ENCODE results near the gene PRKAA1.
"Not testable (repeated sequence)": the region's sequence is repeated elsewhere in the genome, so short reads cannot be mapped to it uniquely, and the experiment has no call there.

The PRKAA1 gene

DNA sequence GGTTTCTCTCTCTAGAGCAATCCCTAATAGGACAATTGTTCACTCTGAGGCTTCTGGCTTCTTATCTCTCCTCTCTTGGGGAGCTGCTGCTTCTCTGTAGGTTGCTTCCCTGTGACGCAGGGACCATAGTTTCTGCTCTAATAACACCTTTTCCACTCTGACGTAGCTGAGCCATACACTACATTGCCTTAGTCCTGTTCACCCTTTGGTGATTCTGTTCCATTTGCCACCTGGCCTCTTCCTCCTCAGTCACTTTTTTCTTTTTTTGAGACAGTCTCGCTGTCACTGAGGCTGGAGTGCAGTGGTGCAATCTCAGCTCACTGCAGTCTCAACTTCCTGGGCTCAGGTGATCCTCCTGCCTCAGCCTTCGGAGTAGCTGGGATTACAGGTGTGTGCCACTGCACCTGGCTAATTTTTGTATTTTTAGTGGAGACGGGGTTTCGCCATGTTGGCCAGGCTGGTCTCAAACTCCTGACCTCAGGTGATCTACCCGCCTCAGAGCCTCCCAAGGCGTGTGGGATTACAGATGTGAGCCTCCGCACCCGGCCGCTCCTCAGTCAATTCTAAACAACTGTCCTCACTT, 27.4 kb upstream of the PRKAA1 start:
- peak in 1 of 2 experiments; percentile 25 for DNase-seq

DNA sequence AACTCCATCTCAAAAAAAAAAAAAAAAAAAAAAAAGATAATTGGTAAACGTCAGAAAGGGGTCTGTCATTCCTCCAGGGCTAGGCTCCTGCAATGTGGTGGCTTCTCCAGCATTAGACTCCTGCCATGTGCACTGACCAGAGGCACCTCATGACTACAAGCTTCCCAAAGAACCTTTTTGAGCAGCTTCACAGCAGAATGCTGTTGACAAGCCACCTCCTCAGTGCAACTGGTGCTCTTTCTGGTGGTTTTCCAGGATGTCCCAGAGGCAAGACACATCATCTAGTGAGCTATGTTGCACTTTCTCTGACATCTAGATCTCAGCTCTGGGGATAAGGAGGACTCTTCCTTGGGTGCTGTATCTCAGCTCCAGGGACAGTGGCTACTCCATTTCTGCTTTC, 25.3 kb upstream of the PRKAA1 start:
- no peak for DNase-seq

DNA sequence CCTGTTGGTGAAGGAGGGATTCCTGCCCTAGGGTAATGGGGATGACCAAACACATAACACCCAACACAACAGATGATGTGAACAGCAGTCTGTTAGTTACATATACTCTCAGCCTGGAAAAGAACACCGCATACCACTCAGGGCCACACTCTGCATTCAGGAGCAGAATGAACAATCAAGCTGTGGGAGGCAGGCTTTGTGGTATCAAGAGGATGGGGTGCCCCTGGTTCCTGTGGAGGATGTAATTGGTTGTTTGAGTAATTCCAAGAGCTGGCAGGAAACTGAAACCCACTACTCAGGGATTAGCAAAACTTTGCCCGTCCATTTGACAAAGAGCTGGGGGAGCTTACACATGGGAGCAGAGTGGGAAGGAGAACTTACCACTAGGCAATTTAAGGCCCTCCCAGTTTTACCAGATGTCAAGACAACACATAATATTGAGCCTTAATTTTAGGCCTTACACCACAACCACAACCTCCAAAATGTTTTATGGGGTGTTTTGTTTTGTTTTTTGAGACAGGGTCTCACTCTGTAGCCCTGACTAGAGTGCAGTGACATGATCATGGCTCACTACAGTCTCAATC, 15.6 kb upstream of the PRKAA1 start:
- DNase-seq = peak; percentile 25 to 26

DNA sequence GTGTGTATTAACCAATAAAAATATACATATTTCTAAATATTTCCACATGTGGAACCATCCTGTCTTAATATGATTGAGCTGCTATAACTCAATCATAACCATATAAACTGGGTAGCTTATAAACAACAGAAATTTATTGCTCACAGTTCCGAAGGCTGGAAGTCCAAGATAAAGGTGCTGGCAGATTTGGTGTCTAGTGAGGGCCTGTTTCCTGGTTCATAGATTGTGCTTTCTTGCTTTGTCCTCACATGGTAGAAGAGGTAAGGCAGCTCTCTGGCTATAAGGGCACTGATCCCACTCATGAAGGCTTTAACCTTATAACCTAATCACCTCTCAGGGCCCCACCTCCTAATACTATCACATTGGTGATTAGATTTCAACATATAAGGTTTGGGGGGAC, 14.0 kb upstream of the PRKAA1 start:
- DNase-seq = no peak

DNA sequence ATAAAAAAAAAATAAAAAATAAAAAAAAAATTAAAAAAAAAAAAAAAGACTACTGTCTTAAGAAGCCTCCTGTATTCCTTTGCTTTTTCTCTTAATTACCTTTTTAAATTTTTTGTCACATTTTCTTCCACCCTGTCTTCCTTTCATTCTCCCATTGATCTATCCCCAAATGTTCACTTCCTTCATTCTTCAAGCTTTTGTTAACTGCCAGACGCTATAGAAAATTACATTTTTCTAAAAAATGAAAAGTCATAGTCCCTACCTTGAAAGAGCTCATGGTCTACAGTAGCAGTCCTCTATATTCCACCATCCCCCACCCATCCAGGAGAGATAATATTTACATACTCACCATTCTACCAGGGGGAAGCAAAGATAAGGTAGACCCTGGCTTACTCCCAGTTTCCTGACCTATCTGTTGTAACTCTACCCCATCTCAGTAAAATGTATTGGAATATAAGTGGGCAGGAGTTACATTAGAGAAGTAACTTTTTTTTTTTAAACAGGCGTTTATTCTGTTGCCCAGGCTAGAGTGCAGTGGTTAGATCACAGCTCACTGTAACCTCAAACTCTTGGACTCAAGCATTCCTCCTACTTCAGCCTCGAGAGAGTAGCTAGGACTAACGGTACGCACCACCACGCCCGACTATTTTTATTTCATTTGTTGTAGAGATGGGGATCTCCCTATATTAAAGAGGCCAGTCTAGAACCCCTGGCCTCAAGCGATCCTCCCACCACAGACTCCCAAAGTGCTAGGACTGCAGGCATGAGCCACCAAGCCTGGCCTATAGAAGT, 3.8 kb upstream of the PRKAA1 start:
- DNase-seq = no peak

DNA sequence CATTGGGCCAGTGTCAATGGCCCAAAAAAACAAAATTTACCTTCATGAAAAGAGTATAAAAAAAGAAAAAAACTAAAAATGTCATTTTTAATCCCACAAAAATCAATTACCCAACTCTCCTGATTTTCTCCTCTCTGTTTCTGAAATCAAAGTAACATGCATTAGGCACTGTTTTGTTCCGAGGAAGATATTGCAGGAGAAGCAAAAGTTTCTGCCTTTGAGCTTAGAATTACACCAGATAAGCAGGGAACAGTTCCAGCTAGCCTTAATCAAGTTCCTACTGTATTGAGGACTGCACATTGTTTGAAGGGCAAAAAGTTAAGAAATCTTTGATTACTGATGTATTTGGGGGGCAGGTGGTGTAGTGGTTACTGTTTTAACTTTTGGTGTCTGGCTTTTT, 1.1 kb upstream of the PRKAA1 start:
- no peak for DNase-seq

DNA sequence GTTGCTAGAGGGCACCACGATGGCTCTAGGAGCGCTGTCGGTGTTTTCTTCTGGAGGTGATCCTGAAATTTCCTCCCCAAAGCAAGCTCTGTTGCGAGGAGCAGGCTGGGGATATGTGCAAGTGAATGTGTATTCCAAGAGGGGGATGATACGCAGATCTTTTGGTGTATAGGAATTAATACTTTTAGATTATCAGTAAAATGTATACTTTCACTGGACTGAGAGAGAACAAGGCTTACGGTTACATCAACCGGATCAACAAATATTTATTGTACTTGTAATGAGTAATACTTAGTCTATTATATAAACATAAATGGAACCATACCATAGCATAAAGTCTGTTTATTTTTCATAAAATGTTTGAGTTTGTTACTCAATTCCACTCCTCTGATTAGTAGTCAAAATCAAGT, 632 bp upstream of the PRKAA1 start:
- DNase-seq = peak in 1 of 2 experiments; percentile 44

DNA sequence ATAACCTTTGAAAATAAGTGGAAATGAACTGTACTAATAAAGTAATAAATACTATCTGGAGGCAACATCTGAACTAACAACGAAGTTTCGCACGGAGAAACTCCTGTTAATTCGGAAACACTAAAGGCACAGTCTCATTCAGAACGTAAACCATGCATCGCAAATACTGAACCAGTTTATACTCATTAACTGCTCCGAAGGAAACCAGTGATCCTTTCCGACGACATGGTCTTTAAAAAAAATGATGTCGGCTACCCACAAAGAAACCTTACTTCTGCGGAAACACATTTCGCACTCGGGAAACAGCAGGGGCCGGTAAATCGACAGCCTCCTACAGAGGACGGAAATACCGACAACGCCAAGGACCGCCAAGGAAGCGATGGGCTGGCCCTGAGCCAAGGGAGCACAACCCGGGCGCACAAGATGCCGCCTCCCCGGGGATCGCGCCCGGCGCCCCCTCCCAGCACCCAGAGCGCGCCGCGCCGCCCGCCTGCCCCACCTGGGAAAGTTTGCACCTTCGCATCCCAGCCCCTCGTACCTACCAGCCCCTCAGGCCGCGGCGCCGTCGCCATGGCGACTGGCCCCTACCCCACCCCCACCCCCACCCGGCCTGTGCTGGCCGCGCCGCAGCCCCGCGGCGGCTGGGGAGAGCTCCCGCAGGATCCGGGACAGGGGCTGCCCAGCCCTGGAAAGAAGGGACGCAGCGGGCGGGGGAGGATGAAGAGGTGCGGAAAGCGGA, 732 bp downstream of the PRKAA1 start:
- DNase-seq = peak; percentile 91 to 92

DNA sequence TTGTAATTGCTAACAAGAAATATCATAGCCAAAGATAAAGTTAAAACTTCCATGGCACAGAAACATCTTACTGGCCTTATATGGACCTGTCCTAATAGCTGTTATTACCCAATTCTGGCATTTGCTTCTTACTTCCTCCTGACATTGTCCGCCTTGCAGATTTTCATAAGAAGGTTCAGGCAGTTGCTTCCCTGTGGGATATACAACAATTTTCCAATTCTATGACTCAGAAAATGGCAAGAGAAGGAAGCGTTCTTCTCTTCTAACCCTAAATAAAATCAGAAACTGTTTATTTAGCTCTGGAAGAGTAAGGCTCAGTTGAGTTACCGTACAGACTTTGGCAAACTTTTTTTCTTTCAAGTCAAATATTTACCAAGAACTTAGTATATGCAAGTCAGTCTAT, 1.7 kb downstream of the PRKAA1 start:
- DNase-seq = peak; percentile 49

DNA sequence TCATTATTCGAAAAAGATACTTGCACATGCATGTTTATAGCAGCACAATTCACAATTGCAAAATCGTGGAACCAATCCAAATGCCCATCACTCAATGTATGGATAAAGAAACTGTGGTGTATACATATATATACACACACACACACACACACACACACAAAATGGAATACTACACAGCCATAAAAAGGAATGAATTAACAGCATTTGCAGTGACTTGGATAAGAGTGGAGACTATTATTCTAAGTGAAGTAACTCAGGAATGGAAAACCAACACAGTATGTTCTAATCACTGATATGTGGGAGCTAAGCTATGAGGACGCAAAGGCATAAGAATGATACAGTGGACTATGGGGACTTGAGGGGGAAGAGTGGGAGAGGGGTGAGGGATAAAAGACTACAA, 3.3 kb downstream of the PRKAA1 start:
- not testable (repeated sequence) for DNase-seq

DNA sequence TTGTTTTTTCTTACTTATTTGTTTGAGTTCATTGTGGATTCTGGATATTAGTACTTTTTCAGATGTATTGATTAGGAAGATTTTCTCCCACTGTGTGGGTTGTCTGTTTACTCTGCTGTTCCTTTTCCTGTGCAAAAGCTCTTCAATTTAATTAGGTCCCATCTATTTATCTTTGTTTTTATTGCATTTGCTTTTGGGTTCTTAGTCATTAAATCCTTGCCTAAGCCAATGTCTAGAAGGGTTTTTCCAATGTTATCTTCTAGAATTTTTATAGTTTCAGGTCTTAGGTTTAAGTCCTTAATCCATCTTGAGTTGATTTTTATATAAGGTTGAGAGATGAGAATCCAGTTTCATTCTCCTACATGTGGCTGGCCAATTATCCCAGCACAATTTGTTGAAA, 3.8 kb downstream of the PRKAA1 start:
- not testable (repeated sequence) for DNase-seq

DNA sequence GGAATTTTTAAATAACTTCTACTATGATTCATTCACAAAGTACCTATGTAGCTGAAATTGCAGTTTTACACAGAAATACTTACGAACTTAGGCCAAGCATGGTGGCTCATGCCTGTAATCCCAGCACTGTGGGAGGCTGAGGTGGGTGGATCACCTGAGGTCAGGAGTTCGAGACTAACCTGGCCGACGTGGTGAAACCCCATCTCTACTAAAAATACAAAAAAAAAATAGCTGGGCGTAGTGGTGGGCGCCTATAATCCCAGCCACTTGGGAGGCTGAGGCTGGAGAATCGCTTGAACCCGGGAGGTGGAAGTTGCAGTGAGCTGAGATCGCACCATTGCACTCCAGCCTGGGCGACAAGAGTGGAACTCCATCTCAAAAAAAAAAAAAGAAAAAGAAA, 5.5 kb downstream of the PRKAA1 start:
- DNase-seq = not testable (repeated sequence)

DNA sequence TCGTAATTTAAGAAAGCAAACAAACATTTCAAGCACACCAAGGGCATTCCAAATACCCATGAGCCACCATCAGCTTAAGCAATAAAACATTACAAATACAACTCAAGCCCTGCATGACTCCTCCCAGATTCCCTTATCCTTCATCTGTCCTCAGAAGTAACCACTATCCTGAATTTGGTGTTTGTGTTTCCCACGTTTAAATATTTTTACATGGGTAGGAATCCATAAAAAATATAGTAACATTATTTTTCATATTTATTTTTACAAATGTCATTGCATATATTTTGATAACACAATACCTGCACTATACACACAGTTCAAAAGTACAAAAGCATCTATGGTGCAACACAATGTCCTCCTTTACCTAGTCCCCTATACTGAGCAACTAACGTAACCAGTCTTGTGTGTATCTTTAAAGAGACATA, 6.4 kb downstream of the PRKAA1 start:
- DNase-seq = no peak

DNA sequence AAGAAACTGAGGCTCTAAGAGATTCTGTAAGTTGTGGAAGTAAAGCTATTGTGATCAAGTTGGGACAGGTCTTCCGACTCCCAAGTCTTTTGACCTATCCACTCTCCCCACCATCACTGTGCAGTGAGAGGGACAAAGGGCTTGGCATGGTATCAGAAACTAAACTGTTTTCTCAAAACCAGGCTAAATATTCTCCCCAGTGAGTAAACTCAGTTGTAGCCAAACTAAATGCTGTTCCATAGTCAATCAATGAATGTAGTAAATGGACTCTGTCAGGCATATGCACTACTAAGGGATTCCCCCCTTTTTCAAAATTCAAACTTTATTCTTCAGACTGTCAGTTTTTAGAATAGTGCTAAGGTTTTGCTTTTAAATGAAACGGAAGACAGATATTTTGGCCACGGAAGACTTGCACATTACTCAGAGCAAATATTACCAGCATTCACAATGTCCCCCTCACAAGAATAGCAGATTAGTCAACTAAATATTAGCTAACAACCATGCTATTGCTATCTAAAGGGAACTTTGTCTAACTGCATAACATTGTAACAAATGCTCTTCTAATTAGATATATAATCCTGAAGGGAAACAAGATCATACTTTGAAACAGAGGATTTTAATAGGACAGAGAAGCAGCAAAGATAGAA, 7.1 kb downstream of the PRKAA1 start:
- no peak for DNase-seq

DNA sequence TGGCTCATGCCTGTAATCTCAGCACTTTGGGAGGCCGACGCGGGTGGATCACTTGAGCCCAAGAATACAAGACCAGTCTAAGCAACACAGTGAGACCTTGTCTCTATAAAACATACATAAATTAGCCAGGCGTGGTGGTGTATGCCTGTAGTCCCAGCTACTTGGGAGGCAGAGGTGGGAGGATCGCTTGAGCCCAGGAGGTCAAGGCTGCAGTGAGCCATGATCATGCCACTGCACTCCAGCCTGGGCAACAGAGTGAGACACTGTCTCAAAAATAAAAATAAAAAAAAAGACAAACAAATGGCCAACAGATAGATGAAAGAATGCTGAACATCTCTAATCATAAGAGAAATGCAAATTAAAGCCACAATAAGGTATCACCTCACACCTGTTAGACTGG, 9.2 kb downstream of the PRKAA1 start:
- not testable (repeated sequence) for DNase-seq

DNA sequence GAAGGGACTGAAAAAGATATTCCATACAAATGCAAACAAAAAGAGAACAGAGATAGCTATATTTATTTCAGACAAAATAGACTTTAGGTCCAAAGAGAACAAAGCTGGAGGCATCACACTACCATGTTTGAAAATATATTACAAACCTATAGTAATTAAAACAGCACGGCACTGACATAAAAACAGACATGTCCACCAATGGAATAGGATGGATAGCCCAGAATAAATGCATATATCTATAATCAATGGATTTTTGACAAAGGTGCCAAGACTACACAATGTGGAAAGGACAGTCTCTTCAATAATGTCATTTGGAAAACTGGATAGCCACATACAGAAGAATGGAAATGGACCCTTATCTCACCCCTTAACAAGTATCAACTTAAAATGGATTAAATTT, 10.2 kb downstream of the PRKAA1 start:
- no peak for DNase-seq

DNA sequence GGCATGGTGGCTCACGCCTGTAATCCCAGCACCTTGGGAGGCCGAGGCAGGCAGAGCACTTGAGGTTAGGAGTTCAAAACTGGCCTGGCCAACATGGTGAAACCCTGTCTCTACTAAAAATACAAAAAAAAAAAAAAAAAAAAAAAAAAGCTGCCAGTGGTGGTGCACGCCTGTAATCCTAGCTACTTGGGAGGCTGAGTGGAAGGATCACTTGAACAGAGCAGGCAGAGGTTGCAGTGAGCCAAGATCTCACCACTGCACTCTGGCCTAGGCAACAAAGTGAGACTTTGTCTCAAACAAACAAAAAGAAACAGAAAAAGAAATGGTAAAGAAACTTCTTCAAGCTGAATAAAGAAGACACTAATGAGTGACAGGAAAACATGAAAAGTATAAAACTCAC, 11.5 kb downstream of the PRKAA1 start:
- DNase-seq = not testable (repeated sequence)

DNA sequence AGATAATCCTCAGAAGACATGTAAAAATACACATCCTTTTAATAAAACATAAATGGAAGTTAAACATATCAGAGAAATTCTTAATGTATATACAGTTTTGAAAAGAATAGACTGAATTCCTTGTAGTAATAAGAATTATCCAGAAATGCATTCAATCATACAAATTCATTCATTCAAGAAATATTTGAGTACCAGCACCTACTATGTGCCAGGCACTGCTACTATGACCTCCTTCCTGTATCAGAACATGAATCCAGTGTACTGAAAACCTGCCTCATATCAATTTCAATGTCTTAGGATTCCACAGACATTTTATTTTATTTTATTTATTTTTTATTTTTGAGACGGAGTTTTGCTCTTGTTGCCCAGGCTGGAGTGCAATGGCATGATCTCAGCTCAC, 13.3 kb downstream of the PRKAA1 start:
- DNase-seq = no peak

DNA sequence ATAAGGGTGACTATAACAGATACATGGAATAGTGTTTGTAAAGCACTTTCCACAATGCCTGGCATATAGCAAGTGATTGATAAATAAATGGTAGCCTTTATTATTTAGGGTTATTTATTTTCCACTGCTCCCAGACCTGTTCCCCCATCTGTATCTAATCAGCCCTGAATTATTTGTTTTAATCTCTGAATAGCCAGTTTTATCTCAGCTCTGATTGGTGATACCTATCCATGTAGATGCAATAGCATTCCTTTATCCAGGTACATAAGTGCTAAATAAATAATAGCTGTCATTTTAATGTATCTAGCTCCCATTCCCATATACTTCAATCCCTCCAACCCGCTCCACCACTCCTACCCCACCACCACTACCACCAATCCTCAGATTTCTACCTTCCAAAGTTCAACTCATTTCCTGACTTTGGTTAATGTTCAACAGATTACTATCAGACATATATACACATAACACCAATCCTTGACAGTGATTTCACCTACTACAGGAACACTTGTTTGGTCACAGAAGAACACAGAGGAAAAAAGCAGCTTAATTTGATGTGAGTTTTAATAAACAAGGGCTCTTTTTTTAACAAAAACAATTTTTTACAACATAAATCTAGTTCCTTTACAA, 14.0 kb downstream of the PRKAA1 start:
- no peak for DNase-seq

DNA sequence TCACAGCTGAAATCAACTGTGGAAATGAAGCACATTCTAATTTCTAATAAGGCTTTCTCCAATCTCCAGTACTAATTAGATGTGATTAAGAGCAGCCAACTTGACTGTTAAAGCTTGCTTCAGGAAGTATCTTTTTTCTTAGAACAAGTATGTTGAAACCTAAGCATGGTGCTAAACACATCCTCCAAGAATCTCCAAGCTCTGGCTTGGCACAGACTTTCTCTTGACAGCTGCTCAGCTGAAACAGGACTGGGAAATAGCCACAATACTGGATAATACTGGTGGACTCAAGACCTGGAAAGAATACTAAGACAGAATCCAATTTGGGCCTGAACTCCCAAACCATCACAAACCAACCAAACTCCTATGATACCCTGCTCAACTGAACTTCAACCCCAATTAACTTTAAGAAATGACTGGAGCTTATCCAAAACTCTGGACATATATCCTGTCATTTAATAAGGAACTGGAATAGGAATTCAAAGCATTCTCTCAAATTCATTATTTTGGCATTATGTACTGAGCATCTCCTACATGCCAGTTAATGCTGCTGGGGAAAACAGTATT, 16.2 kb downstream of the PRKAA1 start:
- peak; percentile 25 to 29 for DNase-seq

DNA sequence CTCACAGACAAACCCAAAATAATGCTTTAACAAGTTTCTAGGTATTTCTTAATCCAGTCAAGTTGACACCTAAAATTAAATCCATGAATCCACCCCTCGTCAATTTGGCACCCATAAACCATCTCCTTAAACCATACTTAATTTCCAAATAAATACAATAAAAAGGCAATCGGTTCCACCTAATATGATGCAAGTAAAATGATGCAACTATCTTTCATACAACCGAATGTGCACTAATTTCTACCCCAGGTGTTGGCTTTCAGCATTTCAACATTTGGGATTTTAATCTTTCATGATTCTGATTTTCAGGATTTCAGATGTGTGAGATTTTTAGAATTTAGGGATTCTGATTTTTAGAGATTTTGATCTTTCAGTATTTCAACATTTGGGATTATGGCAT, 17.3 kb downstream of the PRKAA1 start:
- no peak for DNase-seq

DNA sequence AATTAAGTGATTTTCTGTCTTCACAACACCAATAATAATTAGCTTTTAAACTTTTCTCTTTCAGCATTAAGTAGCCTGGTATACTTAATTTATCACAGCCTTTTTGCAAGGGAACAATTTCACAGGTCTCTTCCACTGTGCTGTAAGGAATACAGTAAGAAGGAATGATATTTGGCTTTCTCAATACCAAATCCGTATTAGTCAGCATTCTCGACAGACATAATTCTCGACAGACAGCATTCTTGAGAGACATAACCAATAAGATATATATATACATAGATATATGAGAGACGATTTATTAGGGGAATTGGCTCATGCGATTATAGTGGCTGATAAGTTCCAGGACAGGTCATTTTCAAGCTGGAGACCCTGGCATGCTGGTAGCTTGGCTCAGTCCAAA, 18.0 kb downstream of the PRKAA1 start:
- no peak for DNase-seq

Measured in Kasumi-1 (cell line).